ENCODE results near the gene AQP6.

Gene AQP6

GRCh38 chr12:49944046-49944445 is 28.7 kb upstream of the AQP6 start:
- DNase-seq = no peak

- no peak for DNase-seq
Measured at GRCh38 chr12:49944718-49945117, 28.0 kb upstream of the AQP6 start.

GRCh38 chr12:49945394-49946080 is 27.2 kb upstream of the AQP6 start:
- DNase-seq = peak; percentile 62

- DNase-seq = no peak
Measured at GRCh38 chr12:49946086-49946485, 26.7 kb upstream of the AQP6 start.

- no peak for DNase-seq
Measured at GRCh38 chr12:49946497-49946896, 26.2 kb upstream of the AQP6 start.

- no peak for DNase-seq
Measured at GRCh38 chr12:49947593-49948226, 25.0 kb upstream of the AQP6 start.

- no peak for DNase-seq
Measured at GRCh38 chr12:49948866-49949845, 23.6 kb upstream of the AQP6 start.

GRCh38 chr12:49949866-49950265 is 22.9 kb upstream of the AQP6 start:
- DNase-seq = no peak

- no peak for DNase-seq
Measured at GRCh38 chr12:49950273-49951251, 22.2 kb upstream of the AQP6 start, which contains the start of gene AQP2. AQP2 (plus strand) TSS chr12:49950737; CDS start chr12:49950831, 94 bp downstream.

- DNase-seq = no peak
Measured at GRCh38 chr12:49951411-49952240, 21.1 kb upstream of the AQP6 start.

GRCh38 chr12:49952391-49953055 is 20.2 kb upstream of the AQP6 start:
- DNase-seq = no peak

- DNase-seq = no peak
Measured at GRCh38 chr12:49953151-49953550, 19.6 kb upstream of the AQP6 start.

GRCh38 chr12:49953961-49954846 is 18.5 kb upstream of the AQP6 start:
- DNase-seq = peak in 1 of 2 experiments; percentile 11

- DNase-seq = no peak
Measured at GRCh38 chr12:49954863-49955830, 17.6 kb upstream of the AQP6 start.

GRCh38 chr12:49955899-49956662 is 16.7 kb upstream of the AQP6 start:
- no peak for DNase-seq

- no peak for DNase-seq
Measured at GRCh38 chr12:49956663-49957569, 15.8 kb upstream of the AQP6 start.

All from SHP77 (cell line).